Lower lobe of right lung (tissue), 2 donors: ENCODE results near the gene CD99. TPM values are rescaled to one million over a fixed set of nuclear protein-coding genes. Genes with fewer than 3 reads are reported as not detected.

ENCODE experiments used
- ATAC-seq, 2 donors: fragments of 200-7000 bp; cut with Tn5 transposase; one replicate each; pipeline ENCODE4 v1.9.1; 2020 to 2022; ENCODE audit warnings: mild to moderate bottlenecking in 2 of 2, moderate library complexity in 2 of 2
- DNase-seq: peaks from one replicate; pipeline ENCODE4 v3.0.0-alpha.2; 2020
- H3K27ac ChIP-seq: fragments of 200-600 bp; one replicate; pipeline ENCODE4 v1.8.0; 2022
- H3K27me3 ChIP-seq: fragments of 200-600 bp; one replicate; pipeline ENCODE4 v1.8.0; 2022; ENCODE audit warnings: low read depth
- H3K36me3 ChIP-seq: fragments of 200-600 bp; one replicate; pipeline ENCODE4 v1.8.0; 2022; ENCODE audit warnings: mild to moderate bottlenecking
- H3K4me1 ChIP-seq: fragments of 200-600 bp; one replicate; pipeline ENCODE4 v1.8.0; 2022
- H3K4me3 ChIP-seq: fragments of 200-600 bp; one replicate; pipeline ENCODE4 v1.8.0; 2022; ENCODE audit warnings: mild to moderate bottlenecking
- H3K9me3 ChIP-seq: fragments of 200-600 bp; one replicate; pipeline ENCODE4 v1.8.0; 2022
- CTCF ChIP-seq: fragments of 200-600 bp; IDR thresholded peaks from one replicate; pipeline ENCODE4 v1.8.0; 2022; ENCODE audit warnings: antibody characterized with exemption, mild to moderate bottlenecking
- intact Hi-C: fragments of 100-400 bp; cut with DNase I; formaldehyde crosslinking; loops from one replicate; pipeline ENCODE4 v1.11.0; 2022
- total RNA-seq: library from RNA; stranded (reverse); fragmentation: NEBNext Ultra II Directional; extraction: Animal tissue kit (Norgen Biotek cat#: 25700); gene quantifications from one replicate; pipeline ENCODE4 v1.2.1, GENCODE V29; 2021
- donor health status: DM: no; HTN: yes; CAD: no; lungs with severe emphysema.

The CD99 gene
- total RNA-seq, 1 donor from 2014 or later = 249 TPM

- no peak for TF ChIP-seq CTCF
- ATAC-seq (no peak), DNase-seq (no peak)
- Histone ChIP-seq H3K36me3 (no peaks in the 10 kb centered on the region), H3K4me3 (no peak overlapping the region), H3K27ac (no peak overlapping the region), H3K4me1 (no peaks in the 10 kb centered on the region), H3K27me3 (no peaks in the 10 kb centered on the region), H3K9me3 (no peaks in the 10 kb centered on the region)
- intact Hi-C loops = no loop called here
Measured at GRCh38 chrX:2788980-2789379, 97.9 kb downstream of the CD99 start.

- Histone ChIP-seq H3K4me3 (no peak overlapping the region), H3K4me1 (no peaks in the 10 kb centered on the region), H3K36me3 (no peaks in the 10 kb centered on the region), H3K27ac (no peak overlapping the region), H3K9me3 (no peaks in the 10 kb centered on the region), H3K27me3 (no peaks in the 10 kb centered on the region)
- intact Hi-C loops = no loop called here
- ATAC-seq (no peak), DNase-seq (no peak)
- TF ChIP-seq CTCF = no peak
Measured at GRCh38 chrX:2789569-2789968, 98.5 kb downstream of the CD99 start.

Other genes starting within 250 kb of the CD99 start
- gene DHRSX, start 190.3 kb upstream of the CD99 start, total RNA-seq = 31.9 TPM
- 46.3 TPM for gene ZBED1, start 190.3 kb upstream of the CD99 start, total RNA-seq
- gene XG, start 60.7 kb downstream of the CD99 start, total RNA-seq = 0.41 TPM
- gene GYG2, start 137.6 kb downstream of the CD99 start, total RNA-seq = 1.3 TPM
- gene ARSD, start 238.0 kb downstream of the CD99 start, total RNA-seq = 30.7 TPM